GM23248 (cell line): Measurements from ENCODE around the gene CEACAM19. TPM values are rescaled to one million over a fixed set of nuclear protein-coding genes. Genes with fewer than 3 reads are reported as not detected.
"Not testable (repeated sequence)": the region's sequence is repeated elsewhere in the genome, so short reads cannot be mapped to it uniquely, and the experiment has no call there.

Experiments
- DNase-seq: peaks from one replicate; pipeline ENCODE4 v3.0.0-alpha.2; 2015
- H2AFZ ChIP-seq: fragments of 200-600 bp; sonication (generic); 2 replicates; pipeline ENCODE4 v1.6.1; 2016; ENCODE audit warnings: antibody characterized with exemption
- H3F3A ChIP-seq: fragments of 200-600 bp; sonication (generic); 2 replicates; pipeline ENCODE4 v1.6.1; 2016; ENCODE audit warnings: mild to moderate bottlenecking, antibody characterized with exemption, mixed run types; ENCODE audit not compliant: insufficient read depth
- H3K27ac ChIP-seq: fragments of 200-600 bp; sonication (generic); 2 replicates; pipeline ENCODE4 v1.5.1; 2016; ENCODE audit warnings: mild to moderate bottlenecking
- H3K27me3 ChIP-seq: fragments of 200-600 bp; sonication (generic); replicated peaks from 2 replicates; pipeline ENCODE4 v1.6.1; 2016; ENCODE audit warnings: mild to moderate bottlenecking; ENCODE audit not compliant: insufficient read depth
- H3K36me3 ChIP-seq: fragments of 200-600 bp; sonication (generic); 2 replicates; pipeline ENCODE4 v1.6.1; 2016; ENCODE audit warnings: low read depth, mild to moderate bottlenecking
- H3K4me1 ChIP-seq: fragments of 200-600 bp; sonication (generic); 2 replicates; pipeline ENCODE4 v1.6.1; 2016; ENCODE audit warnings: mild to moderate bottlenecking; ENCODE audit not compliant: insufficient read depth
- H3K4me2 ChIP-seq: fragments of 200-600 bp; sonication (generic); one replicate; pipeline ENCODE4 v1.6.1; 2016; ENCODE audit warnings: mild to moderate bottlenecking; ENCODE audit not compliant: unreplicated experiment
- H3K4me3 ChIP-seq: fragments of 200-600 bp; sonication (generic); 2 replicates; pipeline ENCODE4 v1.5.1; 2016; ENCODE audit warnings: mild to moderate bottlenecking
- H3K79me2 ChIP-seq: fragments of 200-600 bp; sonication (generic); 2 replicates; pipeline ENCODE4 v1.6.1; 2016; ENCODE audit warnings: mild to moderate bottlenecking; ENCODE audit not compliant: insufficient read depth
- H3K9ac ChIP-seq: fragments of 200-600 bp; sonication (generic); 2 replicates; pipeline ENCODE4 v1.6.1; 2016; ENCODE audit warnings: mild to moderate bottlenecking
- H3K9me2 ChIP-seq: fragments of 200-600 bp; sonication (generic); 2 replicates; pipeline ENCODE4 v1.6.1; 2016; ENCODE audit warnings: mixed run types, mild to moderate bottlenecking, moderate library complexity; ENCODE audit not compliant: insufficient read depth
- H3K9me3 ChIP-seq: fragments of 200-600 bp; sonication (generic); one replicate; pipeline ENCODE4 v1.6.1; 2017; ENCODE audit warnings: low read depth
- H4K20me1 ChIP-seq: fragments of 200-600 bp; sonication (generic); 2 replicates; pipeline ENCODE4 v1.6.0; 2016; ENCODE audit not compliant: insufficient read depth
- EZH2 ChIP-seq: fragments of 200-600 bp; sonication (generic); IDR thresholded peaks from 2 replicates; pipeline ENCODE4 v1.6.1; 2018; ENCODE audit warnings: antibody characterized with exemption, mild to moderate bottlenecking; ENCODE audit not compliant: insufficient read depth, poor library complexity, severe bottlenecking
- EZH2phosphoT487 ChIP-seq: fragments of 200-600 bp; sonication (generic); IDR thresholded peaks from 2 replicates; pipeline ENCODE4 v1.6.1; 2018; ENCODE audit warnings: antibody characterized with exemption, moderate library complexity, mild to moderate bottlenecking, low read depth; ENCODE audit not compliant: insufficient read depth
- WGBS, 2 experiments: methylation state at CpG; one replicate each; pipeline ENCODE4 v1.1.6; 2015 to 2017; ENCODE audit warnings: low lambda C conversion rate in 2 of 2, low coverage in 1 of 2; ENCODE audit errors: missing lambda C conversion rate in 2 of 2; 5-methylcytosine and 5-hydroxymethylcytosine counted together
- in situ Hi-C: fragments of 300-500 bp; cut with MboI; formaldehyde crosslinking; loops from 2 replicates; pipeline ENCODE4 v1.15.0; 2020
- polyA plus RNA-seq: library from polyadenylated mRNA; unstranded; fragments of >200 nt; fragmentation: Nextera tagmentation; extraction: Ambion mirVana; gene quantifications from 2 replicates; pipeline ENCODE4 v1.2.1, GENCODE V29; 2016
- total RNA-seq: library from RNA; depleted of rRNA; stranded (reverse); fragments of >200 nt; shearing (Covaris generic); gene quantifications from 2 replicates; pipeline ENCODE4 v1.2.3, GENCODE V29; 2014

CEACAM19 gene
- total and polyA plus RNA-seq, 2 experiments from 2014 or later: 1.7 to 1.9 TPM

DNA sequence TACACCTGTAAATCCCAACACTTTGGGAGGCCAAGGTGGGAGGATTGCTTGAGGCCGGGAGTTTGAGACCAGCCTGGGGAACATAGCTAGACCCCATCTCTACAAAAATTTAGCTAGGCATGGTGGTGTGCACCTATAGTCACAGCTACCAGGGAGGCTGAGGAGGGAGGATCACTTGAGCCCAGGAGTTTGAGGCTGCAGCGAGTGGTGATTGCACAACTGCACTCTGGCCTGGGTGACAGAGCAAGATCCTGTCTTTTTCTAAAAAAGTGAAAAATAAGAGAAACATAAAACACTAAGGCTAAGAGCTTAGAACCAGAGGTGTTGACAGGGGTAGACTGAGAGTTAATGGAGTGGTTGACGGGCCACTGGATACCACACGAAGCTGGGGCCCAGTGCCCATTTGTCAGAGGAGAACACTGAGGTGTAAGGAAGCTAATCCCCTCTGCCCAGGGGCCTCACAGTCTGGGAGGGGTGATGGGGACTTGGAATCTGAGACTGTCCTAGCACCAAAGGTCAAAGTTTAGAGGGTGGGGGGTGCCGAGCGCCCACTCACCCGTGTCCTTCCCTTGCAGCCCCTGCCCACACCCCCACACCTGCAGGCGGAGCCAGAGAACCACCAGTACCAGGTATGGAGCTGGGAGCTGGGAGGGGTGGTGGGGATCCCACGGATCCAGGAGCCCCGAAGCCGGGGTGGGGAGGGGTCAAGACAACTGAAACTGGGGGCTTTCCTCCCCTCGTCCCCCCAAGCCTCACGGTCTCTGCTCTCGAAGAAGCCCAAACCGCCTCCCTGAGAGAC lies 10.9 kb downstream of the CEACAM19 start:
- Histone ChIP-seq H3K9me2 (no peaks in the 10 kb centered on the region), H3K27ac (no peak overlapping the region), H3K79me2 (no peaks in the 10 kb centered on the region), H4K20me1 (no peaks in the 10 kb centered on the region), H3K4me2 (no peak overlapping the region), H2AFZ (no peak overlapping the region), H3K9me3 (no peaks in the 10 kb centered on the region), H3K27me3 (no peaks in the 10 kb centered on the region), H3K36me3 (no peaks in the 10 kb centered on the region), H3K9ac (no peak overlapping the region), H3K4me1 (peaks cover 11% of the 10 kb centered on the region), H3K4me3 (no peak overlapping the region), H3F3A (peaks cover 14% of the 10 kb centered on the region; the same call in 1 of the 2 replicates)
- in situ Hi-C loops: no loop called here
- DNase-seq: no peak
- TF ChIP-seq EZH2phosphoT487: no peak
- no peak for TF ChIP-seq EZH2
- WGBS, 2 experiments: 87% methylated on average over 11 to 12 of the region's 15 CpGs

DNA sequence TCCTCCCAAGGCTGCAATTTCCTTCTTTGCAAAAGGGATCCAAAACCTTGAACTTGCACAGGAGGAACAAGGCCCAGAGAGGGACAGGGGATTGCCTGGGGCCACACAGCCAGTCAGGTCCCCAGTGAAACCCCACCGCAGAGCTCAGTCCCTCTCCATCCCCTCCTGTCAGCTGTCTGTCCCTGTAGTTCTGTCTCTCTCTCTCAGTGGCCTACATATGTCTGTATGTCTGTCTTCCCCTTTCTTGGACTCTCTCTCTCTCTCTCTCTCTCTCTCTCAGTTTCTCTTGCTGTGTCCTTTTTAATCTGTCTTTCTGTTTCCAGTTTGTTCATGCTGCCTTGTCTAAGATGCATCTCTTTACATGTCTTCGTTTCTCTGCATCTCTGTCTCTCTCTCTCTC lies 11.5 kb downstream of the CEACAM19 start:
- no peaks in the 10 kb centered on the region for H3K79me2 ChIP-seq
- 94 to 95% methylated on average over 2 of the region's 2 CpGs for WGBS, 2 experiments
- no peaks in the 10 kb centered on the region for H3K9me2 ChIP-seq
- no peaks in the 10 kb centered on the region for H3K9me3 ChIP-seq
- no peak overlapping the region for H3K4me2 ChIP-seq
- H3K27ac ChIP-seq: no peak overlapping the region
- H3K27me3 ChIP-seq: no peaks in the 10 kb centered on the region
- H3K4me3 ChIP-seq: no peak overlapping the region
- peaks cover 9% of the 10 kb centered on the region; the same call in 1 of the 2 replicates for H3F3A ChIP-seq
- no peaks in the 10 kb centered on the region for H3K36me3 ChIP-seq
- in situ Hi-C loops: no loop called here
- DNase-seq: no peak
- TF ChIP-seq EZH2: no peak
- TF ChIP-seq EZH2phosphoT487: no peak
- no peak overlapping the region for H2AFZ ChIP-seq
- 0 out of 2 replicates have a peak, but pooled peaks cover 6% of the 10 kb centered on the region for H3K4me1 ChIP-seq
- no peaks in the 10 kb centered on the region for H4K20me1 ChIP-seq
- H3K9ac ChIP-seq: no peak overlapping the region

DNA sequence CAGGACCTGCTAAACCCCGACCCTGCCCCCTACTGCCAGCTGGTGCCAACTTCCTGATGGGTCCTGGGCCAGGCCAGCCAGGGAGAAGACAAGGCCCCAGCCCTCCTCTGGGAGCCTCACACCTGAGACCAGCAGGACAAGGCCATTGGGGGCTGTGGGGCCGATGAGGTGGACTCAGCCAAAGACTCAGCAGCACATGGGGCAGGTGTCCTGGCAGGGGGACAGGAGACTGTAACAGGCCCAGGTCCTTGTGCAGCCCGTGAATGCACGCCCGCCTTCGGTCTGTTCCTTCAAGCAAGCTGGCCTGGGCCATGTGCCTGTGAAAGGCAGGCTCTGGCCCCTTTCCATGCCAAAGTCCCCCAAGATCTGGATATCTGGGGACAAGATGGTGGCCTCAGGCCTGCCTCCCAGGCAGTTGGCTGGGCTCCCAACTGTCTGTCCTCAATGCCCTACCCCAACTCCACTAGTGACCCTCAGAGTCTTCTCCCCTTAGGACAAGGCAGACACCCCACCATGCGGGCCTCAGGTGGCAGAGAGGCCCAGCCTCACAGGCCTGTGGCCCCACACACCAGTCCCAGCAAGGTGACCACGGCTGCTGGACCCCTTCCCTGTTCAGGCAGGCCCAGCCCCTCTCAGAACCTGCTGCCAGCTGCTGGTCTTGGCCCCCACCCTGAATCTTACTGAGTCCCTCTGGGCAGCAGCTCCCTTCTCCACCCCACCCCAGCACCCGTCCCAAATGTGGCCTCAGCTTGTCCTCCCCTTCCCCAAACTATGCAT lies 12.3 kb downstream of the CEACAM19 start:
- no peaks in the 10 kb centered on the region for H3K9me3 ChIP-seq
- peaks cover 9% of the 10 kb centered on the region; the same call in 1 of the 2 replicates for H3F3A ChIP-seq
- H3K79me2 ChIP-seq: no peaks in the 10 kb centered on the region
- in situ Hi-C loops: no loop called here
- 86 to 98% methylated on average over 8 to 9 of the region's 9 CpGs for WGBS, 2 experiments
- H2AFZ ChIP-seq: no peak overlapping the region
- no peaks in the 10 kb centered on the region for H3K9me2 ChIP-seq
- no peaks in the 10 kb centered on the region for H3K36me3 ChIP-seq
- H3K4me2 ChIP-seq: no peak overlapping the region
- H3K4me3 ChIP-seq: no peak overlapping the region
- no peak for DNase-seq
- H3K27ac ChIP-seq: no peak overlapping the region
- no peak overlapping the region for H3K9ac ChIP-seq
- H3K4me1 ChIP-seq: 0 out of 2 replicates have a peak, but pooled peaks cover 6% of the 10 kb centered on the region
- no peaks in the 10 kb centered on the region for H4K20me1 ChIP-seq
- no peaks in the 10 kb centered on the region for H3K27me3 ChIP-seq
- TF ChIP-seq EZH2 (no peak), EZH2phosphoT487 (no peak)

DNA sequence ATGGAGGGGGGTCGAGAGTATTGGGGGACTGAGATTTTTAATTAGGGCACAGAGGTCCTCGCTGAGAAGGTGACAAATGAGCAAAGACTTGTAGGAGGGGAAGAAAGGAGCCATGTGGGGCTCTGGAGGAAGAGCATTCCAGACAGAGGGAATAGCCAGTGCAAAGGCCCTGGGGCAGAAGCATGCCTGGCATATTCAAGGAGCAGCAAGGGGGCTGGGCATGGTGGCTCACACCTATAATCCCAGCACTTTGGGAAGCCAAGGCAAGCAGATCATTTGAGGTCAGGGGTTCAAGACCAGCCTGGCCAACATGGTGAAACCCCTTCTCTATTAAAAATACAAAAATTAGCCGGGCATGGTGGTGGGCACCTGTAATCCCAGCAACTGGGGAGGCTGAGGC lies 13.1 kb downstream of the CEACAM19 start:
- DNase-seq, H3F3A ChIP-seq, H3K27me3 ChIP-seq, H3K79me2 ChIP-seq, H3K9me2 ChIP-seq, H3K36me3 ChIP-seq, H3K9me3 ChIP-seq, H3K4me1 ChIP-seq, H2AFZ ChIP-seq, H3K4me3 ChIP-seq, H4K20me1 ChIP-seq, in situ Hi-C loops, H3K4me2 ChIP-seq: not testable (repeated sequence)
- Histone ChIP-seq H3K9ac (peak overlapping the region; percentile 31; the same call in 1 of the 2 replicates), H3K27ac (peak overlapping the region; percentile 59)
- WGBS, 2 experiments: 83 to 88% methylated on average over 3 of the region's 3 CpGs
